ENCODE data around the gene KIAA1217. TPM values are rescaled to one million over a fixed set of nuclear protein-coding genes. Genes with fewer than 3 reads are reported as not detected.
A peak's percentile ranks its signal among the peaks of the same experiment; 100 is the strongest.

Gene KIAA1217
- total RNA-seq, 1 experiment from 2014 or later: 48.3 TPM

- no peak overlapping the region for H3K4me3 Mint-ChIP-seq (ENCODE audit: unreplicated experiment)
Observed at GRCh38 chr10:24553051-24553612, 344.2 kb downstream of the KIAA1217 start.

GRCh38 chr10:24554036-24554435, 345.1 kb downstream of the KIAA1217 start:
- Mint-ChIP-seq H3K9me3 (ENCODE audit: unreplicated experiment) (no peaks in the 10 kb centered on the region), H3K27ac (ENCODE audit: low read depth, unreplicated experiment) (no peak overlapping the region), H3K36me3 (ENCODE audit: insufficient read depth, unreplicated experiment) (peaks cover 26% of the 10 kb centered on the region), H3K4me3 (ENCODE audit: unreplicated experiment) (no peak overlapping the region), H3K4me1 (ENCODE audit: insufficient read depth, unreplicated experiment) (peaks cover 6% of the 10 kb centered on the region), H3K27me3 (ENCODE audit: insufficient read depth, unreplicated experiment) (no peaks in the 10 kb centered on the region)
- intact Hi-C loops (cut with micrococcal nuclease): loop anchor here (10.0 kb wide), 1 partner anchor 1399 kb away; no protein-coding TSS in a partner anchor
- ChIA-PET POLR2A (no interaction called here), CTCF (interaction anchor here (0.6 kb wide), 1 partner anchor 928 kb away, joined by 3 read pairs; no protein-coding TSS in a partner anchor)
- DNase-seq (ENCODE audit: unreplicated experiment): no peak
- no TSS peak for BruUV-seq (replicated peaks)
- no peak for TF ChIP-seq CTCF (IDR thresholded peaks at IDR 0.05; ENCODE audit: unreplicated experiment)

More at GRCh38 chr10:24553051-24553612, 344.2 kb downstream of the KIAA1217 start:
- Mint-ChIP-seq H3K4me1 (ENCODE audit: insufficient read depth, unreplicated experiment) (peaks cover 6% of the 10 kb centered on the region), H3K27ac (ENCODE audit: low read depth, unreplicated experiment) (no peak overlapping the region), H3K27me3 (ENCODE audit: insufficient read depth, unreplicated experiment) (no peaks in the 10 kb centered on the region), H3K9me3 (ENCODE audit: unreplicated experiment) (no peaks in the 10 kb centered on the region), H3K36me3 (ENCODE audit: insufficient read depth, unreplicated experiment) (peaks cover 30% of the 10 kb centered on the region)
- no peak for TF ChIP-seq CTCF (IDR thresholded peaks at IDR 0.05; ENCODE audit: unreplicated experiment)
- CTCF ChIA-PET: interaction anchor here (0.7 to 2.2 kb wide), 3 partner anchors 34 to 559 kb away, joined by 4 to 12 read pairs (median 6); no protein-coding TSS in a partner anchor
- POLR2A ChIA-PET: no interaction called here
- TSS peak; percentile 3 for BruUV-seq (replicated peaks)
- intact Hi-C loops (cut with micrococcal nuclease): loop anchor here (10.0 kb wide), 1 partner anchor 1398 kb away; no protein-coding TSS in a partner anchor
- no peak for DNase-seq (ENCODE audit: unreplicated experiment)

DNA sequence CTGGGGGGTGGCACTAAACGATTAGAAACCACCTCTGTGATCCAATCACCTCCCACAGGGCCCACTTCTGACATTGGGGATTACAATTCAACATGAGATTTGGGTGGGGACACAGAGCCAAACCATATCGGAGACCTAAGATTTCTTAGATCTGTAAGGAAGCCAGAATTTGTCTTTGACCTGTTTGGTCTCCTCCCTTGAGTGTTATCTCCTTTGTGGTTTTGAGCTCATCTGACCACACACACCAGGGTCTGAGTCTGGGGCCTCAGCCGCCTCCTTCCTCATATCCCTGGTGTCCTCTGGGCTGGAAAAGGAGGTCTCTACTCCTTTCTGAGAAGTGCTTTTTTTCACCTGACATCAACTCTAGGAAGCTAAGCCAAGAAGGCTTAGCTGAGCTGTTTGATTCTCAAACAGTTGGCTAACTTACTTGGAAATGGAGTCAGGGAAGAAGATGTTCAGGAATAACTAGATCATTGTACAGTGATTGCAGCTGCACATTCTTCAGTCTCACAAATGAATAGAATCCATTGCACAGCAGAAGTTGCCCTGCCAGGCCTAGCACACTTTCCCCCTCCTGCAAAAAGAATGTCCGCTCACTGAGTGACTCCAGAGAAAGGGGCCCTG, 347.3 kb downstream of the KIAA1217 start:
- Mint-ChIP-seq H3K4me3 (ENCODE audit: unreplicated experiment) (no peak overlapping the region), H3K9me3 (ENCODE audit: unreplicated experiment) (no peaks in the 10 kb centered on the region), H3K27me3 (ENCODE audit: insufficient read depth, unreplicated experiment) (no peaks in the 10 kb centered on the region), H3K36me3 (ENCODE audit: insufficient read depth, unreplicated experiment) (peaks cover 4% of the 10 kb centered on the region), H3K27ac (ENCODE audit: low read depth, unreplicated experiment) (peak overlapping the region; percentile 24), H3K4me1 (ENCODE audit: insufficient read depth, unreplicated experiment) (peaks cover 6% of the 10 kb centered on the region)
- intact Hi-C loops (cut with micrococcal nuclease): loop anchor here (10.0 kb wide), 1 partner anchor 1401 kb away; no protein-coding TSS in a partner anchor
- no peak for DNase-seq (ENCODE audit: unreplicated experiment)
- ChIA-PET POLR2A (no interaction called here), CTCF (interaction anchor here (0.6 to 3.6 kb wide), 14 partner anchors 8 to 1507 kb away, joined by 3 to 31 read pairs (median 4); no protein-coding TSS in a partner anchor)
- no peak for TF ChIP-seq CTCF (IDR thresholded peaks at IDR 0.05; ENCODE audit: unreplicated experiment)
- no TSS peak for BruUV-seq (replicated peaks)
